HEK293 (cell line): ENCODE measurements around the gene LRRC46.

ENCODE experiments used
- CTCF ChIA-PET: fragments of 350-600 bp; formaldehyde crosslinking; extraction: SDS; loops from one replicate; lab custom pipeline; 2021; ENCODE audit warnings: antibody characterized with exemption; lab: Yijun Ruan, JAX
- POLR2A ChIA-PET: fragments of 300-600 bp; formaldehyde crosslinking; extraction: SDS; loops from one replicate; lab custom pipeline; 2020; ENCODE audit warnings: antibody characterized with exemption, inconsistent platforms; lab: Yijun Ruan, JAX
- H3K27ac ChIP-seq: fragments of 200-500 bp; sonication (Bioruptor generic); 2 replicates; pipeline ENCODE4 v1.5.1; 2014; ENCODE audit warnings: low read depth, low read length, control low read depth, inconsistent platforms; ENCODE audit errors: extremely low read depth
- H3K36me3 ChIP-seq, 2 experiments: fragments of 200-500 bp in 1 of 2; sonication (Bioruptor generic) in 1 of 2; 1 replicate in 1 of 2; 2 replicates in 1 of 2; pipeline ENCODE4 v1.5.1; 2014 to 2017; ENCODE audit warnings: inconsistent platforms in 2 of 2, low read length in 2 of 2; ENCODE audit not compliant: control insufficient read depth in 2 of 2, insufficient read depth in 1 of 2
- H3K4me1 ChIP-seq: fragments of 200-500 bp; sonication (Bioruptor generic); 2 replicates; pipeline ENCODE4 v1.5.1; 2014; ENCODE audit warnings: mild to moderate bottlenecking, low read length, inconsistent platforms; ENCODE audit not compliant: control insufficient read depth, insufficient read depth
- H3K4me3 ChIP-seq: 2 replicates; pipeline ENCODE4 v1.5.1; 2011; ENCODE audit warnings: low read depth, mild to moderate bottlenecking, control low read depth, low read length, moderate library complexity
- H3K9me3 ChIP-seq: fragments of 200-500 bp; sonication (Bioruptor generic); 2 replicates; pipeline ENCODE4 v1.5.1; 2014; ENCODE audit warnings: low read depth, low read length, inconsistent platforms; ENCODE audit not compliant: control insufficient read depth, insufficient read depth
- BCL11B ChIP-seq: fragments of 450-650 bp; formaldehyde crosslinking; IDR thresholded peaks from 2 replicates; pipeline ENCODE4 v1.5.1; 2016; ENCODE audit warnings: low read depth, missing biosample characterization, missing genetic modification characterization
- BCL6B ChIP-seq: fragments of 450-650 bp; formaldehyde crosslinking; IDR thresholded peaks from 2 replicates; pipeline ENCODE4 v1.5.1; 2017; ENCODE audit warnings: missing biosample characterization, missing genetic modification characterization
- FEZF1 ChIP-seq: fragments of 450-650 bp; formaldehyde crosslinking; IDR thresholded peaks from 2 replicates; pipeline ENCODE4 v1.5.1; 2016; ENCODE audit warnings: missing biosample characterization, missing genetic modification characterization
- GLIS2 ChIP-seq: fragments of 450-650 bp; formaldehyde crosslinking; IDR thresholded peaks from 2 replicates; pipeline ENCODE4 v1.5.1; 2016; ENCODE audit warnings: missing biosample characterization, missing genetic modification characterization
- HOXD13 ChIP-seq: sonication (generic); formaldehyde crosslinking; IDR thresholded peaks from 2 replicates; pipeline ENCODE4 v1.8.0; 2022; ENCODE audit warnings: missing genetic modification reagents, borderline replicate concordance
- KLF7 ChIP-seq: fragments of 450-650 bp; formaldehyde crosslinking; IDR thresholded peaks from 2 replicates; pipeline ENCODE4 v1.5.1; 2016; ENCODE audit warnings: missing biosample characterization, missing genetic modification characterization, borderline replicate concordance
- PRDM1 ChIP-seq: fragments of 450-650 bp; formaldehyde crosslinking; IDR thresholded peaks from 2 replicates; pipeline ENCODE4; 2016; ENCODE audit warnings: missing biosample characterization, missing genetic modification characterization
- REST ChIP-seq: fragments of 450-650 bp; formaldehyde crosslinking; IDR thresholded peaks from 2 replicates; pipeline ENCODE4 v1.5.1; 2016; ENCODE audit warnings: missing biosample characterization, missing genetic modification characterization
- ZBTB6 ChIP-seq: fragments of 450-650 bp; formaldehyde crosslinking; IDR thresholded peaks from 2 replicates; pipeline ENCODE4 v1.5.1; 2017; ENCODE audit warnings: missing biosample characterization, missing genetic modification characterization
- ZBTB7A ChIP-seq: fragments of 450-650 bp; formaldehyde crosslinking; IDR thresholded peaks from 2 replicates; pipeline ENCODE4 v1.5.1; 2016; ENCODE audit warnings: low read depth, missing biosample characterization, missing genetic modification characterization
- ZIC2 ChIP-seq: fragments of 450-650 bp; formaldehyde crosslinking; IDR thresholded peaks from 2 replicates; pipeline ENCODE4 v1.5.1; 2016; ENCODE audit warnings: missing biosample characterization, missing genetic modification characterization
- ZNF10 ChIP-seq: fragments of 450-650 bp; formaldehyde crosslinking; IDR thresholded peaks from 2 replicates; pipeline ENCODE4 v1.5.1; 2017; ENCODE audit warnings: missing biosample characterization, missing genetic modification characterization
- ZNF184 ChIP-seq: fragments of 450-650 bp; IDR thresholded peaks from 2 replicates; pipeline ENCODE4 v1.5.1; 2018; ENCODE audit warnings: missing biosample characterization, mild to moderate bottlenecking, missing genetic modification characterization
- ZNF2 ChIP-seq: fragments of 450-650 bp; formaldehyde crosslinking; IDR thresholded peaks from 2 replicates; pipeline ENCODE4 v1.5.1; 2016; ENCODE audit warnings: missing biosample characterization, missing genetic modification characterization
- ZNF324 ChIP-seq: fragments of 450-650 bp; formaldehyde crosslinking; IDR thresholded peaks from 2 replicates; pipeline ENCODE4 v1.5.1; 2016; ENCODE audit warnings: missing biosample characterization, missing genetic modification characterization
- ZNF416 ChIP-seq: fragments of 450-650 bp; formaldehyde crosslinking; IDR thresholded peaks from 2 replicates; pipeline ENCODE4 v1.5.1; 2016; ENCODE audit warnings: missing biosample characterization, missing genetic modification characterization
- ZNF626 ChIP-seq: fragments of 450-650 bp; sonication (Bioruptor Pico); formaldehyde crosslinking; IDR thresholded peaks from 2 replicates; pipeline ENCODE4 v1.5.1; 2018; ENCODE audit warnings: missing biosample characterization, missing genetic modification characterization, inconsistent platforms
- ZNF658 ChIP-seq: fragments of 450-650 bp; formaldehyde crosslinking; IDR thresholded peaks from 2 replicates; pipeline ENCODE4; 2016; ENCODE audit warnings: missing biosample characterization, missing genetic modification characterization
- ZNF664 ChIP-seq: fragments of 450-650 bp; formaldehyde crosslinking; IDR thresholded peaks from 2 replicates; pipeline ENCODE4 v1.5.1; 2016; ENCODE audit warnings: missing biosample characterization, missing genetic modification characterization
- ZNF670 ChIP-seq: fragments of 450-650 bp; formaldehyde crosslinking; IDR thresholded peaks from 2 replicates; pipeline ENCODE4 v1.5.1; 2016; ENCODE audit warnings: missing biosample characterization, missing genetic modification characterization, low read depth
- ZNF704 ChIP-seq: fragments of 450-650 bp; formaldehyde crosslinking; IDR thresholded peaks from 2 replicates; pipeline ENCODE4 v1.5.1; 2016; ENCODE audit warnings: missing biosample characterization, missing genetic modification characterization

The LRRC46 gene

GRCh38 chr17:47785538-47786123 lies 45.8 kb upstream of the LRRC46 start:
- Histone ChIP-seq H3K4me3 (no peak overlapping the region), H3K27ac (no peak overlapping the region), H3K9me3 (no peaks in the 10 kb centered on the region), H3K36me3 (no peaks in the 10 kb centered on the region), H3K4me1 (0 out of 2 replicates have a peak, but pooled peaks cover 2% of the 10 kb centered on the region)
- ChIA-PET POLR2A (interaction anchor here (0.7 kb wide), 2 partner anchors 46 kb away, joined by 3 read pairs; partner anchors contain the start of genes LRRC46 and MRPL10), CTCF (interaction anchor here (1.6 to 2.1 kb wide), 3 partner anchors 13 to 161 kb away, joined by 5 to 9 read pairs (median 7); no protein-coding TSS in a partner anchor)
- TF ChIP-seq REST (tag by site-specific recombination) (peak; percentile 98), FEZF1 (tag by site-specific recombination) (no peak)

- POLR2A ChIA-PET, result interaction anchor here (0.6 to 0.7 kb wide), 2 partner anchors 20 to 92 kb away, joined by 6 to 7 read pairs; no protein-coding TSS in a partner anchor
- Histone ChIP-seq H3K9me3 (no peaks in the 10 kb centered on the region), H3K36me3 (no peaks in the 10 kb centered on the region), H3K4me1 (0 out of 2 replicates have a peak, but pooled peaks cover 2% of the 10 kb centered on the region), H3K27ac (no peak overlapping the region), H3K4me3 (peak overlapping the region; percentile 50)
- CTCF ChIA-PET, result interaction anchor here (0.6 to 1.2 kb wide), 11 partner anchors 12 to 1332 kb away, joined by 3 to 15 read pairs (median 3); partner anchors contain the start of genes LRRC46 and MRPL10
- TF ChIP-seq PRDM1 (tag by site-specific recombination) (no peak), ZIC2 (tag by site-specific recombination) (peak; percentile 57; the same call in 1 of the 2 replicates), ZNF704 (tag by site-specific recombination) (no peak), ZBTB7A (0 out of 2 replicates have a peak, but pooled peaks have one; percentile 16), ZNF416 (tag by site-specific recombination) (no peak), ZNF324 (tag by site-specific recombination) (0 out of 2 replicates have a peak, but pooled peaks have one; percentile 20), ZNF670 (tag by site-specific recombination) (no peak), ZBTB6 (tag by site-specific recombination) (0 out of 2 replicates have a peak, but pooled peaks have one; percentile 31), KLF7 (no peak), ZNF10 (no peak), ZNF626 (tag by site-specific recombination) (no peak), ZNF2 (tag by site-specific recombination) (0 out of 2 replicates have a peak, but pooled peaks have one; percentile 36), HOXD13 (CRISPR knock-in tag) (no peak), BCL11B (tag by site-specific recombination) (no peak), GLIS2 (tag by site-specific recombination) (peak; percentile 80), ZNF658 (tag by site-specific recombination) (no peak), ZNF664 (no peak), ZNF184 (no peak), BCL6B (no peak)
Observed at GRCh38 chr17:47789611-47790561, 41.6 kb upstream of the LRRC46 start.
